Endothelial cell of umbilical vein (primary cell): Measurements from ENCODE around the gene PHLPP1. TPM values are rescaled to one million over a fixed set of nuclear protein-coding genes. Genes with fewer than 3 reads are reported as not detected.

Source experiments
- BruUV-seq: library from RNA; stranded (reverse); fragments of 400-500 nt; replicated peaks from 2 replicates; lab custom pipeline; 2021; lab: Mats Ljungman, UMichigan
- CTCF ChIA-PET: fragments of 300-600, 350-600 bp; sonication (Branson Sonifier 250); formaldehyde crosslinking; loops from one replicate; lab custom pipeline; 2021; ENCODE audit warnings: antibody characterized with exemption, inconsistent platforms; lab: Charles Lee
- POLR2A ChIA-PET: fragments of 300-600, 350-600 bp; sonication (Branson Sonifier 250); formaldehyde crosslinking; loops from one replicate; lab custom pipeline; 2021; ENCODE audit warnings: antibody characterized with exemption, inconsistent platforms; lab: Charles Lee
- DNase-seq: peaks from one replicate; pipeline ENCODE4 v3.0.0-alpha.2; 2011; ENCODE audit warnings: low read depth, low spot score
- FAIRE-seq: peaks from 2 replicates; lab custom pipeline; 2011; peaks lifted over from hg19 to GRCh38; lab: Jason Lieb, UNC
- H2AFZ ChIP-seq: 2 replicates; pipeline ENCODE4 v1.6.0; 2012; ENCODE audit warnings: low read depth, low read length, control low read depth, inconsistent platforms
- H3K27ac ChIP-seq: 2 replicates; pipeline ENCODE4 v1.5.1; 2011; ENCODE audit warnings: low read depth, mild to moderate bottlenecking, control low read depth, low read length, moderate library complexity; ENCODE audit not compliant: insufficient read depth
- H3K27me3 ChIP-seq, 2 experiments: 2 replicates each; pipeline versions ENCODE4 v1.6.0 to v1.6.1; 2011; ENCODE audit warnings: low read length in 2 of 2, mixed read lengths in 1 of 2; ENCODE audit not compliant: control insufficient read depth in 2 of 2, insufficient read depth in 2 of 2
- H3K36me3 ChIP-seq, 2 experiments: 2 replicates in 1 of 2; 3 replicates in 1 of 2; pipeline ENCODE4 v1.5.1; 2011; ENCODE audit warnings: low read length in 2 of 2, mild to moderate bottlenecking in 1 of 2, moderate library complexity in 1 of 2; ENCODE audit not compliant: control insufficient read depth in 2 of 2, insufficient read depth in 2 of 2; ENCODE audit errors: extremely low read depth in 1 of 2
- H3K4me1 ChIP-seq: 3 replicates; pipeline ENCODE4 v1.5.1; 2011; ENCODE audit warnings: mild to moderate bottlenecking, low read length; ENCODE audit not compliant: control insufficient read depth, insufficient read depth; ENCODE audit errors: extremely low read depth
- H3K4me2 ChIP-seq: 2 replicates; pipeline ENCODE4 v1.6.1; 2011; ENCODE audit warnings: low read length, control low read depth, mixed read lengths; ENCODE audit not compliant: insufficient read depth
- H3K4me3 ChIP-seq, 3 experiments: fragments of 200-600 bp in 1 of 3; sonication (generic), shearing (Covaris generic) in 1 of 3; replicated peaks in 1 of 3; 2 replicates each; pipeline ENCODE4 v1.5.1; 2011 to 2016; ENCODE audit warnings: control low read depth in 3 of 3, low read length in 3 of 3, mild to moderate bottlenecking in 2 of 3, inconsistent platforms in 1 of 3, low read depth in 1 of 3, moderate library complexity in 1 of 3; ENCODE audit not compliant: insufficient read depth in 1 of 3
- H3K79me2 ChIP-seq: 2 replicates; pipeline ENCODE4 v1.6.0; 2012; ENCODE audit warnings: low read length, inconsistent platforms; ENCODE audit not compliant: control insufficient read depth, insufficient read depth
- H3K9ac ChIP-seq: replicated peaks from 2 replicates; pipeline ENCODE3; 2011; ENCODE audit warnings: low read length, control low read depth; ENCODE audit not compliant: insufficient read depth; ENCODE audit errors: extremely low read depth
- H3K9me1 ChIP-seq: replicated peaks from 3 replicates; pipeline ENCODE4 v1.6.0; 2011; ENCODE audit warnings: mild to moderate bottlenecking, low read length; ENCODE audit not compliant: control insufficient read depth, insufficient read depth; ENCODE audit errors: extremely low read depth
- H3K9me3 ChIP-seq: replicated peaks from 2 replicates; pipeline ENCODE4 v1.5.1; 2012; ENCODE audit warnings: low read length, inconsistent platforms; ENCODE audit not compliant: control insufficient read depth, insufficient read depth
- H4K20me1 ChIP-seq: replicated peaks from 2 replicates; pipeline ENCODE3; 2011; ENCODE audit warnings: mild to moderate bottlenecking, low read length; ENCODE audit not compliant: control insufficient read depth, insufficient read depth; ENCODE audit errors: extremely low read depth
- EZH2 ChIP-seq: IDR thresholded peaks from 2 replicates; pipeline ENCODE4 v1.6.1; 2012; ENCODE audit warnings: borderline replicate concordance, low read depth, mild to moderate bottlenecking, moderate library complexity, low read length, inconsistent platforms; ENCODE audit not compliant: severe bottlenecking
- FOS ChIP-seq: IDR thresholded peaks from 2 replicates; pipeline ENCODE4 v1.6.1; 2011; ENCODE audit warnings: mild to moderate bottlenecking, low read length, moderate library complexity, borderline replicate concordance; ENCODE audit not compliant: insufficient read depth
- GATA2 ChIP-seq: IDR thresholded peaks from 2 replicates; pipeline ENCODE4 v1.7.0; 2011; ENCODE audit warnings: low read depth, mild to moderate bottlenecking, moderate library complexity, mixed read lengths, low read length; ENCODE audit not compliant: insufficient read length, insufficient read depth
- JUN ChIP-seq: IDR thresholded peaks from 2 replicates; pipeline ENCODE4 v1.6.1; 2011; ENCODE audit warnings: borderline replicate concordance, low read depth; ENCODE audit not compliant: insufficient read length, insufficient read depth
- MYC ChIP-seq: IDR thresholded peaks from one replicate; pipeline ENCODE4 v1.6.1; 2011; ENCODE audit warnings: mild to moderate bottlenecking, low read depth, low read length
- POLR2A ChIP-seq: IDR thresholded peaks from 2 replicates; pipeline ENCODE4 v1.6.1; 2012; ENCODE audit warnings: low read depth, mild to moderate bottlenecking, control low read depth, low read length
- POLR2AphosphoS5 ChIP-seq: IDR thresholded peaks from 2 replicates; pipeline ENCODE4 v1.6.1; 2012; ENCODE audit warnings: low read depth, mild to moderate bottlenecking, control low read depth, low read length, moderate library complexity; ENCODE audit not compliant: insufficient read depth
- dilution Hi-C: fragments of 300-500 bp; cut with MboI; formaldehyde crosslinking; loops from one replicate; pipeline ENCODE4 v1.15.0; 2019; ENCODE audit warnings: low sequenced_read_pairs; ENCODE audit not compliant: extremely low pct_ligation_motif_present
- intact Hi-C: fragments of 100-400 bp; cut with micrococcal nuclease; formaldehyde crosslinking; loops from one replicate; pipeline ENCODE4 v1.10.0; 2022
- polyA plus RNA-seq, 4 experiments: library from polyadenylated mRNA; depleted of rRNA in 3 of 4; stranded (reverse) in 3 of 4; unstranded in 1 of 4; fragments of >200 nt; gene quantifications; 2 replicates each; pipeline versions ENCODE4 v1.2.1 to v1.2.3, GENCODE V29; 2011 to 2012; ENCODE audit warnings: missing spikeins in 1 of 4
- total RNA-seq: library from RNA; stranded (reverse); gene quantifications from 2 replicates; pipeline ENCODE4 v1.2.3, GENCODE V29; 2021
- TF ChIP-seq, protein P1 (sequence below), 2 donors: IDR thresholded peaks; 1 replicate in 1 of 2; 2 replicates in 1 of 2; pipeline ENCODE4 v1.5.1; 2011; ENCODE audit warnings: low read length in 2 of 2, mild to moderate bottlenecking in 2 of 2, moderate library complexity in 2 of 2, control low read depth in 1 of 2, inconsistent platforms in 1 of 2, low read depth in 1 of 2; ENCODE audit not compliant: insufficient read depth in 1 of 2; ENCODE audit errors: extremely low read depth in 1 of 2
- TF ChIP-seq, protein P2 (sequence below): IDR thresholded peaks from 2 replicates; pipeline ENCODE4 v1.6.1; 2011; ENCODE audit not compliant: insufficient read depth, insufficient read length

PHLPP1 gene
- total and polyA plus RNA-seq, 2 donors (not counting 3 experiments of a cell fraction or from before 2014, with no cell fraction given): 4.0 to 10.8 TPM

DNA sequence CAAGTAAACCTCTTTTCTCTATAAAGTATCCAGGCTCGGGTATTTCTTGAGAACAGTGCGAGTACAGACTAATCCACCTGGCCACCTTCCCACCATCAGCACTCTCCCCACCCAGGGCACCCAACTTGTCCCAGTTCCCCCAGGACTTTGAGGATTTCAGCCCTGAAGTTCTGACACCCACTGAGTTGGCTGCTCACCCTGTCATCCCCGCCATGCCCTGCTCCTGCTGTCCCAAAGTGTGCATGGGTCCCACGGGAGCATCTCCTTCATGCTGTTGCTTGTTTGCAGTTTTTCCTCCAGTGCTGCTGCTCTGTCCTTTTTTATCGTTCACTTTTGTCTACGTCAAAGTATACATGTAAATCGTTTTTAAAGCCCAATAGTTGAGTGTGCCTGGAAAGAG lies 273.9 kb downstream of the PHLPP1 start:
- H3K79me2 ChIP-seq: no peaks in the 10 kb centered on the region
- H3K4me3 ChIP-seq: no peak overlapping the region
- DNase-seq (no peak), FAIRE-seq (no peak)
- intact Hi-C loops (no loop called here), dilution Hi-C loops (no loop called here)
- no peak overlapping the region for H3K27ac ChIP-seq
- no peak overlapping the region for H2AFZ ChIP-seq
- H3K36me3 ChIP-seq: no peaks in the 10 kb centered on the region
- CTCF ChIA-PET: no interaction called here
- H3K4me1 ChIP-seq: no peaks in the 10 kb centered on the region
- no peaks in the 10 kb centered on the region for H4K20me1 ChIP-seq
- no peaks in the 10 kb centered on the region for H3K9me1 ChIP-seq
- BruUV-seq: no TSS peak
- TF ChIP-seq, protein P1, sequence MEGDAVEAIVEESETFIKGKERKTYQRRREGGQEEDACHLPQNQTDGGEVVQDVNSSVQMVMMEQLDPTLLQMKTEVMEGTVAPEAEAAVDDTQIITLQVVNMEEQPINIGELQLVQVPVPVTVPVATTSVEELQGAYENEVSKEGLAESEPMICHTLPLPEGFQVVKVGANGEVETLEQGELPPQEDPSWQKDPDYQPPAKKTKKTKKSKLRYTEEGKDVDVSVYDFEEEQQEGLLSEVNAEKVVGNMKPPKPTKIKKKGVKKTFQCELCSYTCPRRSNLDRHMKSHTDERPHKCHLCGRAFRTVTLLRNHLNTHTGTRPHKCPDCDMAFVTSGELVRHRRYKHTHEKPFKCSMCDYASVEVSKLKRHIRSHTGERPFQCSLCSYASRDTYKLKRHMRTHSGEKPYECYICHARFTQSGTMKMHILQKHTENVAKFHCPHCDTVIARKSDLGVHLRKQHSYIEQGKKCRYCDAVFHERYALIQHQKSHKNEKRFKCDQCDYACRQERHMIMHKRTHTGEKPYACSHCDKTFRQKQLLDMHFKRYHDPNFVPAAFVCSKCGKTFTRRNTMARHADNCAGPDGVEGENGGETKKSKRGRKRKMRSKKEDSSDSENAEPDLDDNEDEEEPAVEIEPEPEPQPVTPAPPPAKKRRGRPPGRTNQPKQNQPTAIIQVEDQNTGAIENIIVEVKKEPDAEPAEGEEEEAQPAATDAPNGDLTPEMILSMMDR (IDR thresholded peaks at IDR 0.05; ENCODE audit: extremely low read depth in 1 of 2, insufficient read depth in 1 of 2, low read depth in 1 of 2, low read length in 2 of 2): no peak
- no peak for TF ChIP-seq EZH2
- TF ChIP-seq POLR2AphosphoS5: no peak
- no peak for TF ChIP-seq POLR2A
- no peak for TF ChIP-seq MYC
- TF ChIP-seq FOS: no peak
- TF ChIP-seq JUN: no peak
- TF ChIP-seq, protein P2, sequence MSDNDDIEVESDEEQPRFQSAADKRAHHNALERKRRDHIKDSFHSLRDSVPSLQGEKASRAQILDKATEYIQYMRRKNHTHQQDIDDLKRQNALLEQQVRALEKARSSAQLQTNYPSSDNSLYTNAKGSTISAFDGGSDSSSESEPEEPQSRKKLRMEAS: no peak
- no peak for TF ChIP-seq GATA2
- H3K9me3 ChIP-seq: no peaks in the 10 kb centered on the region
- POLR2A ChIA-PET: no interaction called here
- H3K27me3 ChIP-seq: peaks cover 2 to 3% of the 10 kb centered on the region in 2 experiments
- H3K9ac ChIP-seq: no peak overlapping the region
- H3K4me2 ChIP-seq: no peak overlapping the region
